ENCODE data around the gene NPAS3. TPM values are rescaled to one million over a fixed set of nuclear protein-coding genes. Genes with fewer than 3 reads are reported as not detected.

The NPAS3 gene
- total and polyA plus RNA-seq, 2 of the 8 experiments (the other 6 are each of a cell fraction or from before 2014, with no cell fraction given): 0.11 to 0.60 TPM

- Histone ChIP-seq H3K27ac (ENCODE audit: low read depth, low read length) (no peak overlapping the region), H2BK120ac (replicated peaks; ENCODE audit: low read depth, low read length) (no peak overlapping the region), H3K4ac (replicated peaks; ENCODE audit: insufficient read length, low read depth, low read length) (no peak overlapping the region), H3K4me1 (replicated peaks in 1 of 4; ENCODE audit: control insufficient read depth in 3 of 4, insufficient read depth in 4 of 4, low read length in 3 of 4) (no peaks in the 10 kb centered on the region; a peak in 1 of 7 replicates), H3K36me3 (ENCODE audit: control insufficient read depth in 2 of 4, insufficient read depth in 4 of 4, low read length in 3 of 4) (no peaks in the 10 kb centered on the region), H2AK5ac (ENCODE audit: low read depth, low read length) (no peak overlapping the region), H3K79me1 (ENCODE audit: low read depth, low read length) (no peaks in the 10 kb centered on the region), H4K20me1 (replicated peaks in 1 of 2; ENCODE audit: control insufficient read depth in 1 of 2, insufficient read depth in 2 of 2, low read length in 2 of 2) (no peaks in the 10 kb centered on the region), H3K23me2 (ENCODE audit: low read depth, low read length) (no peaks in the 10 kb centered on the region), H3K14ac (ENCODE audit: insufficient read length) (no peak overlapping the region), H2AFZ (ENCODE audit: low read length) (no peak overlapping the region), H3K4me3 (ENCODE audit: extremely low read depth in 1 of 4, insufficient read depth in 2 of 4, low read depth in 3 of 4, low read length in 4 of 4) (no peak overlapping the region), H4K8ac (ENCODE audit: extremely low read depth, insufficient read depth, low read length) (no peak overlapping the region), H3K79me2 (ENCODE audit: control insufficient read depth in 1 of 2, insufficient read depth in 2 of 2, low read length in 2 of 2) (no peaks in the 10 kb centered on the region), H3K56ac (replicated peaks; ENCODE audit: insufficient read length, low read depth, low read length) (no peak overlapping the region), H3K27me3 (replicated peaks in 1 of 4; ENCODE audit: control insufficient read depth in 3 of 4, extremely low read depth in 1 of 4, insufficient read depth in 3 of 4, low read length in 3 of 4) (no peaks in the 10 kb centered on the region), H2BK12ac (ENCODE audit: low read depth, low read length) (no peak overlapping the region), H3K18ac (ENCODE audit: extremely low read depth, low read length) (no peak overlapping the region), H3K23ac (ENCODE audit: insufficient read length) (no peak overlapping the region), H2BK5ac (ENCODE audit: low read depth, low read length) (no peak overlapping the region), H3K9ac (replicated peaks in 1 of 4; ENCODE audit: extremely low read depth in 1 of 4, low read depth in 3 of 4, low read length in 3 of 4) (no peak overlapping the region), H4K5ac (ENCODE audit: insufficient read length, low read depth, low read length) (no peak overlapping the region), H2BK20ac (ENCODE audit: low read length) (no peak overlapping the region), H3K9me3 (ENCODE audit: insufficient read depth in 2 of 2, low read depth in 1 of 2, low read length in 1 of 2) (no peaks in the 10 kb centered on the region), H4K91ac (replicated peaks; ENCODE audit: insufficient read length, low read length) (no peak overlapping the region), H2BK15ac (ENCODE audit: low read length) (no peak overlapping the region), H3K4me2 (ENCODE audit: insufficient read depth in 1 of 2, low read depth in 2 of 2, low read length in 2 of 2) (no peak overlapping the region)
- POLR2A ChIA-PET (ENCODE audit: partially characterized antibody): no interaction called here
- DNase-seq (ENCODE audit: low read depth in 1 of 2, low spot score in 2 of 2) (no peak), FAIRE-seq (no peak)
- WGBS, 2 experiments (ENCODE audit: extremely low coverage in 1 of 2, insufficient coverage in 1 of 2, insufficient read length in 1 of 2, insufficient replicate concordance in 2 of 2, low coverage in 1 of 2, low lambda C conversion rate in 2 of 2, missing lambda C conversion rate in 1 of 2): 97% methylated on average over 3 of the region's 3 CpGs; no CpG with 5 or more reads in 1 of the 2 experiments
- CTCF ChIA-PET (ENCODE audit: partially characterized antibody): interaction anchor here (0.9 to 1.2 kb wide), 2 partner anchors 13 to 47 kb away, joined by 3 to 4 read pairs; no protein-coding TSS in a partner anchor
- TF ChIP-seq CTCF (IDR thresholded peaks at IDR 0.05; ENCODE audit: control extremely low read depth in 1 of 3, insufficient read depth in 1 of 3, low read depth in 1 of 3, low read length in 3 of 3) (no peak), KDM1A (IDR thresholded peaks at IDR 0.05; ENCODE audit: borderline replicate concordance, low read length) (no peak), TEAD4 (IDR thresholded peaks at IDR 0.05; ENCODE audit: low read depth, low read length) (no peak), RAD21 (IDR thresholded peaks at IDR 0.05 in 1 of 2, conservative IDR thresholded peaks at IDR 0.05 in 1 of 2; ENCODE audit: low read depth in 2 of 2, low read length in 2 of 2) (no peak), TAF1 (IDR thresholded peaks at IDR 0.05; ENCODE audit: low read depth, low read length) (no peak), SP4 (IDR thresholded peaks at IDR 0.05; ENCODE audit: low read length) (no peak), CBX5 (IDR thresholded peaks at IDR 0.05; ENCODE audit: low read depth, low read length) (no peak), JUN (IDR thresholded peaks at IDR 0.05; ENCODE audit: low read depth, low read length) (no peak), SIX5 (IDR thresholded peaks at IDR 0.05; ENCODE audit: low read depth, low read length) (no peak), CHD1 (IDR thresholded peaks at IDR 0.05; ENCODE audit: low read depth, low read length) (no peak), SRF (IDR thresholded peaks at IDR 0.05; ENCODE audit: low read depth, low read length) (no peak), PHF8 (conservative IDR thresholded peaks at IDR 0.05; ENCODE audit: low read depth, low read length) (no peak)
Measured at GRCh38 chr14:33254342-33254741, 315.7 kb downstream of the NPAS3 start.

All from H1 (cell line).